ENCODE measurements around the gene GPC1.

GPC1 gene

GRCh38 chr2:240464514-240465241, 29.2 kb downstream of the GPC1 start:
- H3K9me3 ChIP-seq (ENCODE audit: low read length) = no peaks in the 10 kb centered on the region
- peaks cover 30% of the 10 kb centered on the region for H3K4me1 ChIP-seq (ENCODE audit: insufficient read depth, low read length)
- H3K4me3 ChIP-seq (ENCODE audit: low read length) = no peak overlapping the region
- no peak overlapping the region for H2AFZ ChIP-seq (ENCODE audit: low read depth, low read length)
- H3K36me3 ChIP-seq (ENCODE audit: insufficient read depth, low read length) = peaks cover 34% of the 10 kb centered on the region
- H3K27me3 ChIP-seq (ENCODE audit: insufficient read depth, low read length) = no peaks in the 10 kb centered on the region

- Histone ChIP-seq H3K36me3 (ENCODE audit: insufficient read depth, low read length) (peaks cover 34% of the 10 kb centered on the region), H2AFZ (ENCODE audit: low read depth, low read length) (no peak overlapping the region)
These were observed 29.9 kb downstream of the GPC1 start for GRCh38 chr2:240465268-240465764.

GRCh38 chr2:240465765-240466578, 30.5 kb downstream of the GPC1 start:
- Histone ChIP-seq H3K4me3 (ENCODE audit: low read length) (no peak overlapping the region), H3K36me3 (ENCODE audit: insufficient read depth, low read length) (peaks cover 34% of the 10 kb centered on the region), H3K9me3 (ENCODE audit: low read length) (no peaks in the 10 kb centered on the region), H3K27me3 (ENCODE audit: insufficient read depth, low read length) (no peaks in the 10 kb centered on the region), H3K4me1 (ENCODE audit: insufficient read depth, low read length) (peaks cover 17% of the 10 kb centered on the region), H2AFZ (ENCODE audit: low read depth, low read length) (no peak overlapping the region)

More at GRCh38 chr2:240465268-240465764, 29.9 kb downstream of the GPC1 start:
- Histone ChIP-seq H3K4me3 (ENCODE audit: low read length) (no peak overlapping the region), H3K9me3 (ENCODE audit: low read length) (no peaks in the 10 kb centered on the region), H3K4me1 (ENCODE audit: insufficient read depth, low read length) (peaks cover 23% of the 10 kb centered on the region), H3K27me3 (ENCODE audit: insufficient read depth, low read length) (no peaks in the 10 kb centered on the region)

- peaks cover 14% of the 10 kb centered on the region for H3K4me1 ChIP-seq (ENCODE audit: insufficient read depth, low read length)
- H3K36me3 ChIP-seq (ENCODE audit: insufficient read depth, low read length) = peaks cover 34% of the 10 kb centered on the region
- no peak overlapping the region for H3K4me3 ChIP-seq (ENCODE audit: low read length)
These were observed 31.2 kb downstream of the GPC1 start for GRCh38 chr2:240466579-240467148.

GRCh38 chr2:240467149-240467642, 31.7 kb downstream of the GPC1 start:
- H3K36me3 ChIP-seq (ENCODE audit: insufficient read depth, low read length) = peaks cover 34% of the 10 kb centered on the region
- peaks cover 14% of the 10 kb centered on the region for H3K4me1 ChIP-seq (ENCODE audit: insufficient read depth, low read length)
- H3K4me3 ChIP-seq (ENCODE audit: low read length) = no peak overlapping the region
- H2AFZ ChIP-seq (ENCODE audit: low read depth, low read length) = no peak overlapping the region
- peaks cover under 1% of the 10 kb centered on the region for H3K9me3 ChIP-seq (ENCODE audit: low read length)
- no peaks in the 10 kb centered on the region for H3K27me3 ChIP-seq (ENCODE audit: insufficient read depth, low read length)

More at GRCh38 chr2:240466579-240467148, 31.2 kb downstream of the GPC1 start:
- H2AFZ ChIP-seq (ENCODE audit: low read depth, low read length) = no peak overlapping the region
- no peaks in the 10 kb centered on the region for H3K9me3 ChIP-seq (ENCODE audit: low read length)
- H3K27me3 ChIP-seq (ENCODE audit: insufficient read depth, low read length) = no peaks in the 10 kb centered on the region

- no peak overlapping the region for H3K4me3 ChIP-seq (ENCODE audit: low read length)
- peaks cover 33% of the 10 kb centered on the region for H3K36me3 ChIP-seq (ENCODE audit: insufficient read depth, low read length)
- peaks cover 14% of the 10 kb centered on the region for H3K4me1 ChIP-seq (ENCODE audit: insufficient read depth, low read length)
- H2AFZ ChIP-seq (ENCODE audit: low read depth, low read length) = no peak overlapping the region
- H3K27me3 ChIP-seq (ENCODE audit: insufficient read depth, low read length) = no peaks in the 10 kb centered on the region
- H3K9me3 ChIP-seq (ENCODE audit: low read length) = peaks cover 4% of the 10 kb centered on the region
These were observed 32.3 kb downstream of the GPC1 start for GRCh38 chr2:240467659-240468302.

GRCh38 chr2:240468303-240469238, 33.1 kb downstream of the GPC1 start:
- H3K9me3 ChIP-seq (ENCODE audit: low read length) = peaks cover 4% of the 10 kb centered on the region
- no peak overlapping the region for H2AFZ ChIP-seq (ENCODE audit: low read depth, low read length)
- no peak overlapping the region for H3K4me3 ChIP-seq (ENCODE audit: low read length)
- peaks cover 27% of the 10 kb centered on the region for H3K36me3 ChIP-seq (ENCODE audit: insufficient read depth, low read length)
- H3K4me1 ChIP-seq (ENCODE audit: insufficient read depth, low read length) = peaks cover 14% of the 10 kb centered on the region
- H3K27me3 ChIP-seq (ENCODE audit: insufficient read depth, low read length) = no peaks in the 10 kb centered on the region

- Histone ChIP-seq H3K4me3 (ENCODE audit: low read length) (no peak overlapping the region), H3K9me3 (ENCODE audit: low read length) (peaks cover 4% of the 10 kb centered on the region), H2AFZ (ENCODE audit: low read depth, low read length) (no peak overlapping the region), H3K36me3 (ENCODE audit: insufficient read depth, low read length) (peaks cover 20% of the 10 kb centered on the region), H3K27me3 (ENCODE audit: insufficient read depth, low read length) (no peaks in the 10 kb centered on the region), H3K4me1 (ENCODE audit: insufficient read depth, low read length) (peaks cover 14% of the 10 kb centered on the region)
These were observed 33.8 kb downstream of the GPC1 start for GRCh38 chr2:240469239-240469636.

GRCh38 chr2:240469740-240470139, 34.3 kb downstream of the GPC1 start:
- H3K27me3 ChIP-seq (ENCODE audit: insufficient read depth, low read length) = no peaks in the 10 kb centered on the region
- H3K36me3 ChIP-seq (ENCODE audit: insufficient read depth, low read length) = peaks cover 15% of the 10 kb centered on the region
- peaks cover 4% of the 10 kb centered on the region for H3K9me3 ChIP-seq (ENCODE audit: low read length)
- peaks cover 14% of the 10 kb centered on the region for H3K4me1 ChIP-seq (ENCODE audit: insufficient read depth, low read length)
- no peak overlapping the region for H3K4me3 ChIP-seq (ENCODE audit: low read length)
- no peak overlapping the region for H2AFZ ChIP-seq (ENCODE audit: low read depth, low read length)

- no peaks in the 10 kb centered on the region for H3K36me3 ChIP-seq (ENCODE audit: insufficient read depth, low read length)
- no peak overlapping the region for H2AFZ ChIP-seq (ENCODE audit: low read depth, low read length)
- H3K4me1 ChIP-seq (ENCODE audit: insufficient read depth, low read length) = peaks cover 8% of the 10 kb centered on the region
- no peaks in the 10 kb centered on the region for H3K27me3 ChIP-seq (ENCODE audit: insufficient read depth, low read length)
- H3K4me3 ChIP-seq (ENCODE audit: low read length) = no peak overlapping the region
- H3K9me3 ChIP-seq (ENCODE audit: low read length) = peaks cover 6% of the 10 kb centered on the region
These were observed 36.8 kb downstream of the GPC1 start for GRCh38 chr2:240472078-240472790.

- Histone ChIP-seq H3K36me3 (ENCODE audit: insufficient read depth, low read length) (no peaks in the 10 kb centered on the region), H3K27me3 (ENCODE audit: insufficient read depth, low read length) (no peaks in the 10 kb centered on the region), H3K9me3 (ENCODE audit: low read length) (peaks cover 6% of the 10 kb centered on the region), H3K4me3 (ENCODE audit: low read length) (no peak overlapping the region), H3K4me1 (ENCODE audit: insufficient read depth, low read length) (no peaks in the 10 kb centered on the region), H2AFZ (ENCODE audit: low read depth, low read length) (no peak overlapping the region)
These were observed 37.7 kb downstream of the GPC1 start for GRCh38 chr2:240473211-240473610.

Measured in neuron (in vitro differentiated cells).